Ishikawa (cell line): ENCODE data around the gene ZBTB20.

ENCODE experiments used
- CEBPB ChIP-seq: IDR thresholded peaks from 2 replicates; pipeline ENCODE4 v1.6.1; 2012
- FOXM1 ChIP-seq: IDR thresholded peaks from 2 replicates; pipeline ENCODE4 v1.6.1; 2012; ENCODE audit warnings: low read depth, borderline replicate concordance
- NFIC ChIP-seq: IDR thresholded peaks from 2 replicates; pipeline ENCODE4 v1.6.1; 2012
- TAF1 ChIP-seq: IDR thresholded peaks from 2 replicates; pipeline ENCODE4 v1.6.1; 2012; ENCODE audit warnings: low read depth, mild to moderate bottlenecking
- TEAD4 ChIP-seq: IDR thresholded peaks from 2 replicates; pipeline ENCODE4 v1.6.1; 2012
- TF ChIP-seq, protein P1 (sequence below): IDR thresholded peaks from 2 replicates; pipeline ENCODE4 v1.6.1; 2012; ENCODE audit warnings: low read depth, mild to moderate bottlenecking

DNA sequence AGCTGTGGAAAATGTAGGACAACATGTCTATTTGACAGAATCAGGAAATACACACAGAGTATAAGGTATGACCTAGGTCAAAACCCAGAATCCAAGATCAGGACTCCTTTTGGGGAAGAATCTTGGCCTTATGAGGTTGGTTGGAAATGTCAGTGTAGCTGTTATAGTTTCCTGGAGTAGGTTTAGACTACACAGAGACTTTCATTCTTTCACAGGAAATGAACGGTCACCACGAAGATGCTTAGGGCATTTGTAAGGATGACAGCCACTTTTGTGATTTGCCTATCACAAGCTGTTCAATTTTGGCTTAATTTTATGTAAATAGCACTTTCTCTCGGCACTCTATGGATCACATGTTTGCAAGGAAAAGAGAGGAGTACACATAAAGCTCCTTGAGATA, 18.6 kb upstream of the ZBTB20 start:
- TF ChIP-seq, protein P1, sequence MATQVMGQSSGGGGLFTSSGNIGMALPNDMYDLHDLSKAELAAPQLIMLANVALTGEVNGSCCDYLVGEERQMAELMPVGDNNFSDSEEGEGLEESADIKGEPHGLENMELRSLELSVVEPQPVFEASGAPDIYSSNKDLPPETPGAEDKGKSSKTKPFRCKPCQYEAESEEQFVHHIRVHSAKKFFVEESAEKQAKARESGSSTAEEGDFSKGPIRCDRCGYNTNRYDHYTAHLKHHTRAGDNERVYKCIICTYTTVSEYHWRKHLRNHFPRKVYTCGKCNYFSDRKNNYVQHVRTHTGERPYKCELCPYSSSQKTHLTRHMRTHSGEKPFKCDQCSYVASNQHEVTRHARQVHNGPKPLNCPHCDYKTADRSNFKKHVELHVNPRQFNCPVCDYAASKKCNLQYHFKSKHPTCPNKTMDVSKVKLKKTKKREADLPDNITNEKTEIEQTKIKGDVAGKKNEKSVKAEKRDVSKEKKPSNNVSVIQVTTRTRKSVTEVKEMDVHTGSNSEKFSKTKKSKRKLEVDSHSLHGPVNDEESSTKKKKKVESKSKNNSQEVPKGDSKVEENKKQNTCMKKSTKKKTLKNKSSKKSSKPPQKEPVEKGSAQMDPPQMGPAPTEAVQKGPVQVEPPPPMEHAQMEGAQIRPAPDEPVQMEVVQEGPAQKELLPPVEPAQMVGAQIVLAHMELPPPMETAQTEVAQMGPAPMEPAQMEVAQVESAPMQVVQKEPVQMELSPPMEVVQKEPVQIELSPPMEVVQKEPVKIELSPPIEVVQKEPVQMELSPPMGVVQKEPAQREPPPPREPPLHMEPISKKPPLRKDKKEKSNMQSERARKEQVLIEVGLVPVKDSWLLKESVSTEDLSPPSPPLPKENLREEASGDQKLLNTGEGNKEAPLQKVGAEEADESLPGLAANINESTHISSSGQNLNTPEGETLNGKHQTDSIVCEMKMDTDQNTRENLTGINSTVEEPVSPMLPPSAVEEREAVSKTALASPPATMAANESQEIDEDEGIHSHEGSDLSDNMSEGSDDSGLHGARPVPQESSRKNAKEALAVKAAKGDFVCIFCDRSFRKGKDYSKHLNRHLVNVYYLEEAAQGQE: no peak
- TF ChIP-seq FOXM1 (no peak), CEBPB (no peak), TEAD4 (no peak), TAF1 (no peak), NFIC (no peak)
